Caco-2 (cell line): ENCODE data around the gene SUMF1. TPM values are rescaled to one million over a fixed set of nuclear protein-coding genes. Genes with fewer than 3 reads are reported as not detected.

Experiments used
- BruUV-seq: library from RNA; stranded (reverse); fragments of 400-500 nt; replicated peaks from 2 replicates; lab custom pipeline; 2021; lab: Mats Ljungman, UMichigan
- CTCF ChIA-PET: fragments of 300-600 bp; sonication (Branson Sonifier 250); formaldehyde crosslinking; loops from one replicate; lab custom pipeline; 2022; ENCODE audit warnings: antibody characterized with exemption; lab: Charles Lee
- POLR2A ChIA-PET: fragments of 300-600 bp; sonication (Branson Sonifier 250); formaldehyde crosslinking; loops from one replicate; lab custom pipeline; 2022; ENCODE audit warnings: antibody characterized with exemption; lab: Charles Lee
- DNase-seq, 2 experiments: peaks; one replicate each; pipeline versions ENCODE4 v3.0.0 to v3.0.0-alpha.2; 2020 to 2022
- H3K27me3 ChIP-seq: replicated peaks from 2 replicates; pipeline ENCODE4 v1.6.0; 2011; ENCODE audit warnings: low read length; ENCODE audit not compliant: control insufficient read depth, insufficient read depth
- H3K36me3 ChIP-seq: 2 replicates; pipeline ENCODE4 v1.5.1; 2011; ENCODE audit warnings: low read length; ENCODE audit not compliant: control insufficient read depth, insufficient read depth
- H3K4me1 ChIP-seq: fragments of 250-450 bp; sonication (Bioruptor Pico); 2 replicates; pipeline ENCODE4 v1.5.1; 2020; ENCODE audit warnings: mild to moderate bottlenecking
- H3K4me3 ChIP-seq: 2 replicates; pipeline ENCODE4 v1.5.1; 2011; ENCODE audit warnings: low read depth, mild to moderate bottlenecking, control low read depth, low read length
- H3K9me3 ChIP-seq: fragments of 250-450 bp; sonication (Bioruptor Pico); 2 replicates; pipeline ENCODE4 v1.5.1; 2020; ENCODE audit warnings: mild to moderate bottlenecking, moderate library complexity
- H3K27ac Mint-ChIP-seq: one replicate; pipeline ENCODE4 v1.8.0; 2022; ENCODE audit warnings: mixed read lengths; ENCODE audit not compliant: unreplicated experiment
- H3K27me3 Mint-ChIP-seq: one replicate; pipeline ENCODE4 v1.8.0; 2022; ENCODE audit warnings: mixed read lengths; ENCODE audit not compliant: insufficient read depth, unreplicated experiment
- H3K36me3 Mint-ChIP-seq: one replicate; pipeline ENCODE4 v1.8.0; 2022; ENCODE audit warnings: mild to moderate bottlenecking, mixed read lengths; ENCODE audit not compliant: insufficient read depth, unreplicated experiment
- H3K4me1 Mint-ChIP-seq: one replicate; pipeline ENCODE4 v1.8.0; 2022; ENCODE audit warnings: low read depth, mixed read lengths; ENCODE audit not compliant: unreplicated experiment
- H3K4me3 Mint-ChIP-seq: one replicate; pipeline ENCODE4 v1.8.0; 2022; ENCODE audit warnings: mild to moderate bottlenecking, moderate library complexity, mixed read lengths; ENCODE audit not compliant: unreplicated experiment
- H3K9me3 Mint-ChIP-seq: one replicate; pipeline ENCODE4 v1.8.0; 2022; ENCODE audit warnings: mixed read lengths; ENCODE audit not compliant: unreplicated experiment
- intact Hi-C: fragments of 100-400 bp; cut with micrococcal nuclease; formaldehyde crosslinking; loops from one replicate; pipeline ENCODE4 v1.10.0; 2022; ENCODE audit not compliant: unreplicated experiment
- total RNA-seq: library from RNA; stranded (reverse); gene quantifications from 2 replicates; pipeline ENCODE4 v1.2.3, GENCODE V29; 2022
- TF ChIP-seq, protein P1 (sequence below), 2 experiments: fragments of 200-600 bp in 1 of 2; IDR thresholded peaks; 1 replicate in 1 of 2; 2 replicates in 1 of 2; pipeline versions ENCODE4 v1.5.1 to v1.8.0; 2011 to 2022; ENCODE audit warnings: antibody characterized with exemption in 1 of 2, control low read depth in 1 of 2, inconsistent platforms in 1 of 2, low read depth in 1 of 2, low read length in 1 of 2, mild to moderate bottlenecking in 1 of 2, moderate library complexity in 1 of 2; ENCODE audit not compliant: insufficient read depth in 1 of 2, severe bottlenecking in 1 of 2, unreplicated experiment in 1 of 2

The SUMF1 gene
- total RNA-seq, 1 experiment from 2014 or later = 24.4 TPM

GRCh38 chr3:4387210-4388204 is 79.6 kb downstream of the SUMF1 start:
- Histone ChIP-seq H3K4me1 (no peaks in the 10 kb centered on the region), H3K27me3 (no peaks in the 10 kb centered on the region), H3K4me3 (no peak overlapping the region), H3K9me3 (no peaks in the 10 kb centered on the region), H3K36me3 (no peaks in the 10 kb centered on the region)
- intact Hi-C loops = no loop called here
- TF ChIP-seq, protein P1, sequence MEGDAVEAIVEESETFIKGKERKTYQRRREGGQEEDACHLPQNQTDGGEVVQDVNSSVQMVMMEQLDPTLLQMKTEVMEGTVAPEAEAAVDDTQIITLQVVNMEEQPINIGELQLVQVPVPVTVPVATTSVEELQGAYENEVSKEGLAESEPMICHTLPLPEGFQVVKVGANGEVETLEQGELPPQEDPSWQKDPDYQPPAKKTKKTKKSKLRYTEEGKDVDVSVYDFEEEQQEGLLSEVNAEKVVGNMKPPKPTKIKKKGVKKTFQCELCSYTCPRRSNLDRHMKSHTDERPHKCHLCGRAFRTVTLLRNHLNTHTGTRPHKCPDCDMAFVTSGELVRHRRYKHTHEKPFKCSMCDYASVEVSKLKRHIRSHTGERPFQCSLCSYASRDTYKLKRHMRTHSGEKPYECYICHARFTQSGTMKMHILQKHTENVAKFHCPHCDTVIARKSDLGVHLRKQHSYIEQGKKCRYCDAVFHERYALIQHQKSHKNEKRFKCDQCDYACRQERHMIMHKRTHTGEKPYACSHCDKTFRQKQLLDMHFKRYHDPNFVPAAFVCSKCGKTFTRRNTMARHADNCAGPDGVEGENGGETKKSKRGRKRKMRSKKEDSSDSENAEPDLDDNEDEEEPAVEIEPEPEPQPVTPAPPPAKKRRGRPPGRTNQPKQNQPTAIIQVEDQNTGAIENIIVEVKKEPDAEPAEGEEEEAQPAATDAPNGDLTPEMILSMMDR (IDR thresholded peaks at IDR 0.05; ENCODE audit: insufficient read depth in 1 of 2, low read depth in 1 of 2, low read length in 1 of 2, severe bottlenecking in 1 of 2, unreplicated experiment in 1 of 2) = no peak
- no peaks in the 10 kb centered on the region for H3K9me3 Mint-ChIP-seq
- H3K27ac Mint-ChIP-seq = no peak overlapping the region
- CTCF ChIA-PET = no interaction called here
- DNase-seq = no peak
- H3K36me3 Mint-ChIP-seq = no peaks in the 10 kb centered on the region
- H3K27me3 Mint-ChIP-seq = no peaks in the 10 kb centered on the region
- POLR2A ChIA-PET = no interaction called here
- H3K4me1 Mint-ChIP-seq = no peaks in the 10 kb centered on the region
- no peak overlapping the region for H3K4me3 Mint-ChIP-seq
- BruUV-seq = no TSS peak

GRCh38 chr3:4385201-4385600 is 81.9 kb downstream of the SUMF1 start:
- Histone ChIP-seq H3K9me3 (no peaks in the 10 kb centered on the region), H3K4me3 (no peak overlapping the region), H3K4me1 (no peaks in the 10 kb centered on the region), H3K27me3 (no peaks in the 10 kb centered on the region), H3K36me3 (no peaks in the 10 kb centered on the region)
- DNase-seq = no peak
- Mint-ChIP-seq H3K9me3 (no peaks in the 10 kb centered on the region), H3K27ac (no peak overlapping the region), H3K4me1 (no peaks in the 10 kb centered on the region), H3K4me3 (no peak overlapping the region), H3K27me3 (no peaks in the 10 kb centered on the region), H3K36me3 (no peaks in the 10 kb centered on the region)
- POLR2A ChIA-PET = no interaction called here
- TF ChIP-seq, protein P1 (IDR thresholded peaks at IDR 0.05; ENCODE audit: insufficient read depth in 1 of 2, low read depth in 1 of 2, low read length in 1 of 2, severe bottlenecking in 1 of 2, unreplicated experiment in 1 of 2) = no peak
- CTCF ChIA-PET = no interaction called here
- BruUV-seq = no TSS peak
- intact Hi-C loops = no loop called here

DNA sequence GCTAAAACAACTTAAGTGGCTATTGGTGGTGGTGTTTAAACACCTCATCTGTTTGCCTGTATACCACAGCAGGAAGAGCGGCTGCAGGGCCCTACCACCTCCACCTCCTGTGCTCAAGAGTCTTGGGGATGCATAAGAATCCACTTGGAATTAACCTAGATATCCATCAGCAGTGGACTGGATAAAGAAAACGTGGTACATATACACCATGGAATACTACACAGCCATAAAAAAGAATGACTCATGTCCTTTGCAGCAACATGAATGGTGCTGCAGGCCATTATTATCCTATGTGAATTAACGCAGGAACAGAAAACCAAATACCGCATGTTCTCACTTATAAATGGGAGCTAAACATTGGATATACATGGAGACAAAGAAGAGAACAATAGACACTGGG is 87.1 kb downstream of the SUMF1 start:
- Histone ChIP-seq H3K4me3 (no peak overlapping the region), H3K27me3 (no peaks in the 10 kb centered on the region), H3K4me1 (no peaks in the 10 kb centered on the region), H3K9me3 (no peaks in the 10 kb centered on the region), H3K36me3 (no peaks in the 10 kb centered on the region)
- no peaks in the 10 kb centered on the region for H3K36me3 Mint-ChIP-seq
- TF ChIP-seq, protein P1 (IDR thresholded peaks at IDR 0.05; ENCODE audit: insufficient read depth in 1 of 2, low read depth in 1 of 2, low read length in 1 of 2, severe bottlenecking in 1 of 2, unreplicated experiment in 1 of 2) = no peak
- H3K4me1 Mint-ChIP-seq = no peaks in the 10 kb centered on the region
- H3K27me3 Mint-ChIP-seq = no peaks in the 10 kb centered on the region
- no peak overlapping the region for H3K27ac Mint-ChIP-seq
- no peaks in the 10 kb centered on the region for H3K9me3 Mint-ChIP-seq
- no peak overlapping the region for H3K4me3 Mint-ChIP-seq
- no peak for DNase-seq
- intact Hi-C loops = no loop called here
- ChIA-PET POLR2A (no interaction called here), CTCF (no interaction called here)
- no TSS peak for BruUV-seq
